ENCODE results near the gene ABCC4. TPM values are rescaled to one million over a fixed set of nuclear protein-coding genes. Genes with fewer than 3 reads are reported as not detected.

ABCC4 gene
- total and polyA plus RNA-seq, 2 of the 13 experiments (the other 11 are each of a cell fraction or from before 2014, with no cell fraction given): 4.2 to 11.3 TPM

GRCh38 chr13:95301183-95301967 is at the start of gene ABCC4 (continued):
- TF ChIP-seq TRAFD1 (CRISPR knock-in tag; IDR thresholded peaks at IDR 0.05; ENCODE audit: borderline replicate concordance) (no peak), CEBPB (IDR thresholded peaks at IDR 0.05; ENCODE audit: borderline replicate concordance, low read depth, low read length) (no peak), GPBP1L1 (CRISPR knock-in tag; IDR thresholded peaks at IDR 0.05) (no peak), ZBTB8A (CRISPR knock-in tag; IDR thresholded peaks at IDR 0.05; ENCODE audit: borderline replicate concordance, low read depth) (no peak), ZNF224 (CRISPR knock-in tag; IDR thresholded peaks at IDR 0.05) (peak; percentile 40; the same call in 1 of the 2 replicates), ZNF251 (CRISPR knock-in tag; IDR thresholded peaks at IDR 0.05) (no peak), TEF (CRISPR knock-in tag; IDR thresholded peaks at IDR 0.05) (no peak), ZNF253 (CRISPR knock-in tag; IDR thresholded peaks at IDR 0.05; ENCODE audit: borderline replicate concordance) (no peak), MLXIP (CRISPR knock-in tag; IDR thresholded peaks at IDR 0.05; ENCODE audit: borderline replicate concordance) (no peak), ZHX1 (CRISPR knock-in tag; IDR thresholded peaks at IDR 0.05; ENCODE audit: low read depth) (0 out of 2 replicates have a peak, but pooled peaks have one; percentile 21), ZBED4 (CRISPR knock-in tag; IDR thresholded peaks at IDR 0.05; ENCODE audit: borderline replicate concordance) (no peak), FOXP1 (IDR thresholded peaks at IDR 0.05) (no peak), FOXP1 (CRISPR knock-in tag; IDR thresholded peaks at IDR 0.05) (no peak), DPF2 (CRISPR knock-in tag; IDR thresholded peaks at IDR 0.05; ENCODE audit: borderline replicate concordance, low read depth) (no peak)

All from HepG2 (cell line).